Ovary (tissue), 3 donors: ENCODE data around the gene TNNT2.

Source experiments
- CTCF ChIP-seq, 3 donors: fragments of 450-650 bp in 2 of 3; fragments of 200-600 bp in 1 of 3; IDR thresholded peaks; one replicate each; pipeline versions ENCODE4 v1.5.1 to v1.8.0; 2016 to 2022; ENCODE audit warnings: antibody characterized with exemption in 3 of 3, mild to moderate bottlenecking in 1 of 3
- EP300 ChIP-seq: sonication (generic); formaldehyde crosslinking; IDR thresholded peaks from one replicate; pipeline ENCODE4 v1.6.1; 2017; ENCODE audit warnings: antibody characterized with exemption
- donor health status: DM: no; HTN: no; CAD: no.

- TF ChIP-seq CTCF (IDR thresholded peaks at IDR 0.05) = no peak
- TF ChIP-seq EP300 = no peak
Measured at GRCh38 chr1:201326710-201327109, 50.8 kb downstream of the TNNT2 start.
